Measurements from ENCODE around the gene TMEM258.

GRCh38 chr11:61836193-61836592, 43.8 kb upstream of the TMEM258 start:
- no peak for TF ChIP-seq CTCF (conservative IDR thresholded peaks at IDR 0.05; ENCODE audit: low read depth, low read length)
- TF ChIP-seq MAFK (IDR thresholded peaks at IDR 0.05; ENCODE audit: low read depth, low read length): no peak
- TF ChIP-seq POLR2A (IDR thresholded peaks at IDR 0.05; ENCODE audit: low read depth, low read length): no peak
- no peak for TF ChIP-seq RAD21 (IDR thresholded peaks at IDR 0.05; ENCODE audit: low read length)
- TF ChIP-seq SMC3 (IDR thresholded peaks at IDR 0.05; ENCODE audit: low read depth, low read length): no peak
- TF ChIP-seq USF2 (IDR thresholded peaks at IDR 0.05; ENCODE audit: low read depth, low read length): no peak
- no peak for TF ChIP-seq CHD1 (IDR thresholded peaks at IDR 0.05; ENCODE audit: low read depth, low read length)
- no peak for TF ChIP-seq CEBPB (IDR thresholded peaks at IDR 0.05; ENCODE audit: low read depth, low read length)
- no peak for TF ChIP-seq RCOR1 (IDR thresholded peaks at IDR 0.05; ENCODE audit: insufficient replicate concordance, low read length)

Measured in IMR-90 (cell line).